ENCODE results near the gene MOB4. TPM values are rescaled to one million over a fixed set of nuclear protein-coding genes. Genes with fewer than 3 reads are reported as not detected.
"Not testable (repeated sequence)": the region's sequence is repeated elsewhere in the genome, so short reads cannot be mapped to it uniquely, and the experiment has no call there.

The MOB4 gene
- 10 to 100 TPM; 38.0 to 50.7 (median 45.0) TPM for polyA plus RNA-seq (ENCODE audit: insufficient read length in 10 of 10)
- long read RNA-seq, donor 1, transcript MOB4-202 (8 exons, 3,986 nt) = major isoform, 14 of 16 reads
- long read RNA-seq, donor 1, partial matches to known transcripts = 0 of 16 reads
- long read RNA-seq, donor 1, other reads (novel, unspliced or antisense) = 0 of 16 reads
- long read RNA-seq, donor 2, transcript MOB4-202 (8 exons, 3,986 nt) = major isoform, 15 of 18 reads
- long read RNA-seq, donor 2, partial matches to known transcripts = 0 of 18 reads
- long read RNA-seq, donor 2, other reads (novel, unspliced or antisense) = 0 of 18 reads
- long read RNA-seq, donor 3 = 0 reads
- long read RNA-seq, donor 4, transcript MOB4-202 (8 exons, 3,986 nt) = major isoform, 12 of 13 reads
- long read RNA-seq, donor 4, partial matches to known transcripts = 0 of 13 reads
- long read RNA-seq, donor 4, other reads (novel, unspliced or antisense) = 0 of 13 reads
- long read RNA-seq, donor 5, transcript MOB4-202 (8 exons, 3,986 nt) = major isoform, 29 of 37 reads
- long read RNA-seq, donor 5, partial matches to known transcripts = 7 of 37 reads
- long read RNA-seq, donor 5, other reads (novel, unspliced or antisense) = 0 of 37 reads
- long read RNA-seq, donor 6, transcript MOB4-202 (8 exons, 3,986 nt) = major isoform, 29 of 43 reads
- long read RNA-seq, donor 6, partial matches to known transcripts = 10 of 43 reads
- long read RNA-seq, donor 6, other reads (novel, unspliced or antisense) = 0 of 43 reads
- long read RNA-seq, donor 7, transcript MOB4-202 (8 exons, 3,986 nt) = major isoform, 7 of 8 reads
- long read RNA-seq, donor 7, partial matches to known transcripts = 0 of 8 reads
- long read RNA-seq, donor 7, other reads (novel, unspliced or antisense) = 0 of 8 reads
- long read RNA-seq, donor 8, transcript MOB4-202 (8 exons, 3,986 nt) = major isoform, 11 of 12 reads
- long read RNA-seq, donor 8, partial matches to known transcripts = 0 of 12 reads
- long read RNA-seq, donor 8, other reads (novel, unspliced or antisense) = 0 of 12 reads
- long read RNA-seq, donor 9, partial matches to known transcripts = 0 of 6 reads
- long read RNA-seq, donor 9, other reads (novel, unspliced or antisense) = 0 of 6 reads

DNA sequence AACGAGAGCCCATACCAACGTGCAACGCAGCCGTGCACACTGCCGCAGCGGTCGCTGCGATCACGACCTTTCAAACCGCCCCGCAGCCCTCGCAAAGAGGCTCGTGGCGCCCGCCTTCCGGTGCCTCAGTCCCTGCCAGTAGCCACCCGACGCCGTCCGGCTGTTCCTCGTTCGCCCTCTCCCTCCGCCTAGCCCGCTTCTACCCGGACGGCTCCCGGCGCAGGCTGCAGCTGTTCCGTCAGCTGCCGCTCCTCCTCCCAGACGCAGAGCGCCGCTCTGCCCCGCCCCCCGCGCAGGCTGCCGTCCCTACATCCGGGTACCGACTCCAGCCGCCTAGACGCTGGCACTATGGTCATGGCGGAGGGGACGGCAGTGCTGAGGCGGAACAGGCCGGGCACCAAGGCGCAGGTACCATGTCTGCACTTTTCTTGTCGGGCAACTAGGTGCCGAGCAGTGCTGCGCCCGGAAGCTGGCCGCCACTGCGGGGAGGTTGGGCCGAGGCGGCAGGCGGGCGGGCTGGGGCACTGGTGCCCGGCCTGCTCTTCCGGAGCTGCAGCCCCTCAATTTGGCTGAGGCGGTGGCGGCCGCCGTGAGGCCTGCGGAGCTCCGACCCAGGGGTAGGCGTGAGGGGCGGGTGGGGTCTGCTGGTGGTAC, at the start of gene MOB4:
MOB4 (plus strand) TSS at position 328 of the 654 bp plus-strand sequence; CDS start at position 349, 21 bp downstream.
- DNase-seq = peak; percentile 96 to 99 (median 96)

DNA sequence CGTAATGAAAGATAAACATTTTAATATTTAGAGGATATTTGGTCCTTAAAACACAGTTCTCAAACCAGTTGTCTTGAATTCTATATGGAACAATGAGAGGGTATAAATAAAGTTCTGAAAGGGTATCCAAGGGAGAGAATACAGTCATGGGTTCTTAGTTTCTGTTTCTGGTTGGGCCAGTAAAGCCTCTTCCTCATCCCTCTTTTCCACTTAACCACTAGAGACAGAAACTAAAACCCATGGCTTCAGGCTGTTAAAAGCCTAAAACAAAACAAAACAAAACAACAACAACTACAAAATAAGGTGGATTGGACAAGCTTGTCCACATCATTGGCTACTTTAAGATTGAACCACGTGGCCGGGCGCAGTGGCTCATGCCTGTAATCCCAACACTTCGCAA, 43.7 kb upstream of the MOB4 start:
- no peak for DNase-seq

DNA sequence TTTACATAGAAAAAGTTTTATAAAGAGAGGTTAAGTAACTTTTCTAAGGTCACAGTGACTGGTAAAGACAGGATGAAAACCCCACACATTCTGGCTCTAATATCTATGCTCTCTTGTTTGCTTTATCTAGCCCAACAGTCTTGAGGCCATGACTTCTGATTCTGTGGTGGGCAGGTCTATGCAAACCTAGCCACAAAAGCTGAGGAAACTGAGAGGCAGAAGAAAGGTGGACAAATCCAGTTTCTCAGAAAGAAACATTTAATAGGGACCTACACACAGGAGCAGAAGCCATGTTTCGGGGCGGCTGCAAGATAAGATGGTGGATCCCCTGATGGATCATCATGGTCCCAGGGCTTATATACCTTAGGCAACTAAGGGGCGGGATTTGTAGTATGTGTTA, 38.1 kb upstream of the MOB4 start:
- DNase-seq = no peak

DNA sequence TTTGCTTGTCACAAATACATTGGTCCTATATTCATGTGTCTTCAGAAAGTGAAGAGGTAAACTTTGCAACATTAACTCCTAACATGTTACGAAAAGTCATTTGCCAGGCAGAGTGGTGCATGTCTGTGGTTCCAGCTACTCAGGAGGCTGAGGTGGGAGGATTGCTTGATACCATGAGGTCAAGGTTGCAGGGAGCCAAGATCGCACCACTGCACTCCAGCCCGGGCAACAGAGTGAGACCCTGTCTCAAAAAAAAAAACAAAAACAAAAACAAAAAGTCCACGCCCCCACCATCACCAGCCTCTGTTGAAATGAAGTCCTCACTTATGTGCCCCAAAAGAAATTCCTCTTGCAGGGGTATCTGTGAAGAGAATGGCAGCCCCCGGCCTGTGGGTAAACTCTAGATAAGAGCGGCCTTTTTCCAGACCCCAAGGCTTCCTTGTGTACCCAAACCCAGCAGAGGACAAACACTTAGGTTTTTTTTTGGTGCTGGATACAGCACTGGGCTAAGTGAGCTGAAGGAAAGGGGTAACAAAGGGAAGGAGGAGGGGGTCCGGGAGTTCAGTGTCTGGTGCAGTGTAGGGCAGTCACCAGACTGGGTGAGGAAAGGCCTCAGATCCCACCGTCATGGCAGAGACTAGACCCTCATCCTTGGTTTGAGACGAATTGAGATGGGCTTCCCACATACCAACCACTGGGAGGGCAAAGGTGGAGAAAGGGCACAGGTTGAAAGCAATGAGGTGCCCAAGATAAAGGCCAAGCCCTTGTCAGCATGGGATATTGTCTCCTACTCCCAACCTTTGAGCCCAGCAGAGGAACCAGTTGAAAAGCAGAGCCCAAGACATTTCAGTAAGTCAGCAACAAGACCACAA, 35.5 kb upstream of the MOB4 start:
- no peak for DNase-seq

DNA sequence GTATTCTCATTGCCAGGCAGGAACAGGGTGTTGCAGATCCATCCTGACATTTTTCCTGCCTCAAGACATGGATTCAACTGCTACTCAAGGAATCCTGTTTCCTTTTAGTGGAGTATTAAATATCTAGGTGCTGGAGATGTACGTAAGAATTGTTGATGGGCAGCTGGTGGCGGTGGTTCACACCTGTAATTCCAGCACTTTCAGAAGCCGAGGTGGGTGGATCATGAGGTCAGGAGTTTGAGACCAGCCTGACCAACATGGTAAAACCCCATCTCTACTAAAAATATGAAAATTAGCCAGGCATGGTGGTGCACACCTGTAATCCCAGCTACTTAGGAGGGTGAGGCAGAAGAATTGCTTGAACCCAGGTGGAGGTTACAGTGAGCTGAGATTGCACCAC, 31.6 kb upstream of the MOB4 start:
- DNase-seq = not testable (repeated sequence)

DNA sequence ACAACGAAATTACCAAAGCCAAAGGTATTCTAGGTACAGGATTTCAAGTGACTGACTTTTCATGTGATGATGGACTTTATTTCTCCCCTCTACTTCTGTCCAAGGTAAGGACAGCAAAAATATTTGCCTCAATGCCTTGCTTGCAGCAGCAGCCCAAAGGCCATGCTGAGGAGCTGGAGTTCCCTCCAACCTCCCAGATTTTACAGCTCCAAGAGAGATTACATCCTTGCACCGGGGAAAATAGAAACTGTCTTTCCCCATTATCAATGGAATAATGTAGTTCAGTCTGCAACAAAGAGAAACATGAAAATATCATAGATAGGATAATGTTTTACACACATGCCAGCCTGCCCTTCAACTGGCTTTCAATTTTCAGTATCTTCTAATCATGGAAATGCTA, 29.7 kb upstream of the MOB4 start:
- DNase-seq = no peak

DNA sequence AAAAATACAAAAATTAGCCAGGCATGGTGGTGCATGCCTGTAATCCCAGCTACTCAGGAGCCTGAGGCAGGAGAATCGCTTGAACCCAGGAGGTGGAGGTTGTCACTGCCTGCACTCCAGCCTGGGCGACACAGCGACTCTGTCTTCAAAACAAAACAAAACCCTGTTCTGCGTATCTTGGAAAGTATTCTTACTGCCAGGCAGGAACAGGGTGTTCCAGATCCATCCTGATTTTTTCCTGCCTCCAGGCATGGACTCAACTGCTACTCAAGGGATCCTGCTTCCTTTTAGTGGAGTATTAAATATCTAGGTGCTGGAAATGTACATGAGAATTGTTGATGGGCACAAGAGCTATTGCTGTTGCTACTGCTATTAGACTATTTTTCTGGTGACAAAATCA, 28.5 kb upstream of the MOB4 start:
- DNase-seq = no peak

DNA sequence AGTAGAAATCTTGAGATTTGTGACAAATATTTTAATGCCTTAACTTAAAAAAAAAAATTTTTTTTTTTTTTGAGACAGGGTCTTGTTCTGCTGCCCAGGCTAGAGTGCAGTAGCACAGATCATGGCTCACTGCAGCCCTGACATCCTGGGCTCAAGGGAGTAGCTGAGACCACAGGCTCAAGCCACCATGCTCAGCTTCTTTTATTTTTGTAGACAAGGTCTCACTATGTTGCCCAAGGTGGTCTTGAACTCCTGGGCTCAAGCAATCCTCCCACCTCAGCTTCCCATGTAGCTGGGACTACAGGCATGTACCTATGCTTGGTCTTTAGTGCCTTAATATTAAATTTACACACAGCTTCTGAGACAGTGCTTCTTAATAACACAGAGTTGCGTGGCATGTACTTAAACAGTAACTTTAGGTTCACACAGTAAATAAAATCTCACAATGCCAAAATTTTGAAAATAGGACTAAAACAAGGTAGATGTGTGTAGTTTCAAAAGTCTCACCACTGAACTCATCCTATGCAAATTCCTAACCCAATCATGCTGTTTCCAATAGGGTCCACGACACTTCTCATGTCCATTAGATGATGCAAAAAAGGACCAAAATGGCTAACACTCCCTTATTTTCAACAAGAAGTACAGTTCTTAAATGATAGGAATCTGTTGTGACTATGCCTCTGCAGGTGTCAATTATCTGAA, 20.3 kb upstream of the MOB4 start:
- no peak for DNase-seq

DNA sequence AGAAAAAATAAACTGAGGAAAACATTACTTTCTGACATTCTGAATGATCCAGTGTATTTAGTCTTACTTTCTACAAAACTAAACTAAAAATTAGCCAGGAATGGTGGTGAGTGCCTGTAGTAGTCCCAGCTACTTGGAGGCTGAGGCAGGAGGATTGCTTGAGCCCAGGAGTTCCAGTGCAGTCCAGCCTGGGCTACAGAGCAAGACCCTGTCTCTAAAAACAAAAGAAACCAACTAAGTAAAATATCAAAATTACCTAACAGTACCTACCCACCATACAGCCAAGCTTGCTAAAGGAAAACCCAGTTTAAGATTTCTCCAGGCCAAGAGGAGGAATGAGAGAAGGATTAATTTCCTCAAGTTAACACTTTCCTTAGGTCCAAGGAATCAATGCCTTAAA, 19.2 kb upstream of the MOB4 start:
- no peak for DNase-seq

DNA sequence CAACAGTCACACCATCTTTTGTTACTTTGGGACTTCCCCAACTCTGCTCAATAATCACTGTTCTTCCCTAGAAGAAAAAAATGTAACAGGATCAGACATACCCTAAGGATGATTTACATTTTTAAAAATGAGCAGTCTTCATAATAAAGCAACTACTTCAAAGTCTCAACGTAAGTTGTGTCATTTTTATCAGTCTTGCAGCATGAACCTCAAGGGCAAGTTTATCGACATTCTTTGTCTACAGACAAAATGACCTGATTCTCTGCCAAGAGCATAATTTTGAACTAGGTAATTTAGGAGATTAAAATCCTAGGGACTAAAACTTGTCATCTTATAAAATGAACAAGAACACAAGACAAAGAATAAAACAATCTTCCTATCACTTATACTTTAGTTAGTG, 18.5 kb upstream of the MOB4 start:
- DNase-seq = no peak

DNA sequence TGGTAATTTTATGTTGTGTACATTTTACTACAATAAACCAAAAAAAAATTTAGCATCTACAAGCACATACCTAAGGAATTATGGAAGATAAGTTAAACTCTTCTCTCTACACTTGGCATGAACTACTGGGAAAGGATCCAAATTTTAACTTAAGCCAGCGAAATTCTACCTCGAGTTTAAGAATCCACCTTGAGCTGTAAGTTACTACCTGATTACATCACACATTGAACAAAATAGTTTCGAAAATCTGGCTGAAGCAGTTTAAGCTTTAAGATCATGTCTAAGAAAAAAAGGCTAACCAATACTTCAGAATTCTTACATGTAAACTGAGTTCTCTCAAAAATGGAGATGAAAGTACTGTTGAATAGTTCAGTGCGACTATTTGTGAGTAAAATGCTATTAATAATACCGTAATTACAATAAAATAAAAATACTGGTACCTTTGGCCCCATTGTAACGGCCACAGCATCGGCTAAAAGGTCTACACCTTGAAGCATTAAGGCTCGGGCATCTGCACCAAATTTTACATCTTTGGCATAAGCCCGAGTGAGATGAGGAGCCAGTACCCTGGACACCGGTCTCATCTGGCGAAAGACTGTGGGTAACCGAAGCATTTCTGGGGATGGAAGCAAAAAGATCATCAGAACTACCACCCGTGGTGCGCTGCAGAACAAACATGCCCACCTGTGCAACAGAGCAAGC, 17.5 kb upstream of the MOB4 start:
- DNase-seq = peak in 2 of 3 donors; percentile 4 to 11

DNA sequence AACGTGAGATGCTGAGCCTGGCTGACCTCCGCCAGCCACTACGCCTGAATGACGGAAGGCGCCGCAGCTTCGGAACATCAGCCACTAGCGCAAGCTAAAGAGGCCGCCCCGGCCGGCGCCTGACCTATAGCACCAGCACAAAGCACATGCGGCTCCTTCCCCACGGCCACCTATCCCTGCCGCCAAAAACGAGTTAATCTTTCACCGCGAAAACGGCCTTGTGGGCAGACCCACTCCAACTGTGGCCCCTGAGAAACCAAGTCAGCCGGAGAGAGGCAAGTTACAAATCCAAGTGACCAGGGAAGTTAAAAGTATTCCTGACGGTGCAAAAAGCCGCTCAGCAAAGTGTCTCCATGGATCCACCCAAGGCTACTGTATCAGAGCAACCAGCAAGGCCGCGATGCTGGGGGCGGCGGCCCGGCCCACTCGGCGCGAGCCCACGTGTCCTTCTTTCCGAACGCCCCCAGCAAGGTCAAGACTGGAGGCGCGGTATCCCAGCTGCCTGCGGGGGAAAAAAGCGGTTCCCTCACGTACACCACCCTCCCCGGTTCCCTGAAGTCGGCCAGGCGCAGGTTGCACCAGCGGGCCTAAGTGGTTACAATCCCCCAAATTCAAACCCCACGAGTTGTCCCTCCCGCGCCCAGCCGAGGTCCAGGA, 16.8 kb upstream of the MOB4 start:
- DNase-seq = peak; percentile 37 to 85 (median 65)

DNA sequence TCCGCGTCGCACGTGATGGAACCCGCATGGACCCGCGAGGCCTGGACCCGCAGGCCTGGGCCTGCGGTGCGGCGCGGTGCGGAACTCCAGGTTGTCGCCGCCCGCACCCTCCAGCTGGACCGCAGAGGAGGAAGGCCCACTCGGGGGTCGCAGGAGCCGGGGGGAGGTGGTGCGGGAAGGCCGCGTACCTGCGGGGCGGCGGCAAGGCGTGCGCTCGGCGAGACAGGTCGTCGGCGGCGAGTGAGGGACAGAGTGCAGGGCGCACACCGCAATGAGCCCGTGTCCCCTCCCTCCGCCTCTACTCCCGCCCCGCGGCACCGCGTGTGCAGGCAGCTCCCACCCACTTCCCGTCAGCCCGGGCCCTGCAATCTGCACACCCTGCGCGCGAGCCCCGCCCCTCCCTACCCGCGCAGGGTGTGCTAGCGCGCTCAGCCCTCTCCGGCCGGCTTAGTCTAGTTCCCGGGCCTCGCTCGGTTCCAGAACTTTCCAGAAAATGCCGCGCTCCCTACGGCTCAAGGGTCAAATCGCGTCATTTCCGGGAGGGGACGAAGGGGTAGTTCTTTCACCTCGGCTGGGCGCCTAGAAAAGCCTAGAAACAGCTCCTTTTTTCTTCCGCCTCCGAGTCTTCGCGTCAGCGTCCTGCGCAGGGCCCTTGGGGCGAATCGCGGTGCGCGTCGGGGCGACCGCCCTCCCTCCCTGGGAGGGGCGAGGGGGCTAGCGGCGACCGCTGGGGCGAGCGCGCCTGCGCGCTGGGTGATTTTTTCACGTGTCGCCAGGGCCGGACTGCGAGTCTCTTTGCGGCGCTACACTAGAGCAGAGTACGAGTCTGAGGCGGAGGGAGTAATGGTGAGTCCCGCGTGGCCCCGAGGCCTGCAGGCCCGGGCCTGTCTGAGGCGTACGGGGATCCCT, 16.0 kb upstream of the MOB4 start, which contains the start of the genes HSPD1 and HSPE1:
HSPD1 (minus strand) TSS at position 247 of the 909 bp plus-strand sequence. CDS start 992 bp downstream, outside the sequence.
HSPE1 (plus strand) TSS at position 786 of the 909 bp plus-strand sequence; CDS start at position 844, 58 bp downstream.
- DNase-seq = peak; percentile 100

DNA sequence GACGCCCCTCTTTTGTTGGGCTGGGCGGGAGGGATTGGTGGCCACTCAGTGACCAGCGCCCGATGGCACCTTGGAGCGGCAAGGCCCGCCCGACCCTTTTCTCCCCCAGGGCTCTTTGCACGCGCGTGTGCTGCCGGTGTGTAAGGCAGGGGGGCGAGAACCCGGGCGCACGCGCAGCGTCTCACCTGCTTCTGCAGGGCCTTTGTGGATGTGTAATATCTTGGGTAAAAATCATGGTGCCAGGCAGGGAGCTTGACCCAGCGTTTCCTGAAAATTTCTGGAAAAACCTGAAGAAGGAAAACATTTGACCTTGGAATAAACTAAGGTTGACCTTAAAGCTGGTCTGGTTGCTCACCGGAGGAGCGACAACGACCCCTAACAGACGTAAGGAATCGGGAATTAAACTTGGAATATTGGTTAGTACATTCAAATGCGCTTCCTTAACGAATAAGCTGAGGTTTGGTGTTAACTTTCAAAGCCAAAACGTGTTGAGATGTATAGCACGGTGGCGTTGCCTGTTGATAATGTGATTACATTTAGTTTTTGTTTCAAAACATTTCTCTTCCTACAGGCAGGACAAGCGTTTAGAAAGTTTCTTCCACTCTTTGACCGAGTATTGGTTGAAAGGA, 15.2 kb upstream of the MOB4 start:
- peak; percentile 18 to 67 (median 32) for DNase-seq

DNA sequence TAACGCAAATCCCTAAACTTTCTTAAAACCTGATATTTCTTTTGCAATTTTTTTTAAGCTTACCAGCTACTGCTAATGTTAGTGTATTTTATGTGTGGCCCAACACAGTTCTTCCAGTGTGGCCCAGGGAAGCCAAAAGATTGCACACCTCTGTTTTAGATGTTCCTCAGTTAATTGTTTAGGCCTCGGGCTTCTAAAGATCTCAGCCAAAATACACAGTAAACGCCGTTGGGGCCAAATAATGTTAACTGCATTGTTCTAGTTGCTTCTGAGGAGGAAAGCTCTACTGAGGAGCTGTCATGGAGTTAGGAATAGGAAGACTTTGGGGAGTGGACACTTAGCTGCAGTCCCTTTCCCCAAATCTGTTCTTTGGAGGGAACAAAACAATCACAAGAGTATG, 13.7 kb upstream of the MOB4 start:
- no peak for DNase-seq

DNA sequence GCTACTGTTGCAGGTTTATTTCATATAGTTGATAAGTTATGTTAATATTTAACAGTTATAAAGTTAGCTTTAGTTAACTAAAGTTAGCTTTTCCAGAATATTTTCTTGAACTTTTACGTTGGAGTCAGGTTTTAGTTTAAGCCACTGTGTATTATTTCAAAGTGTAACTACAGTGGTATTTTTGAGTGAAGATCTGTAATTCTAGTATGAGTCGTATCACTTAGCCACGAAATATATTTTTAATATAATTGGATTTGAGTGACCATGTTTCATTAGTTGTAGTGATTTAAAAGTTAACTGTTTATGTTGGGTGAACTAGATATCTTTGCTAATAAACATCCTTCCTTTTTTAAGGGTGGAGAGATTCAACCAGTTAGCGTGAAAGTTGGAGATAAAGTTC, 13.2 kb upstream of the MOB4 start:
- no peak for DNase-seq

DNA sequence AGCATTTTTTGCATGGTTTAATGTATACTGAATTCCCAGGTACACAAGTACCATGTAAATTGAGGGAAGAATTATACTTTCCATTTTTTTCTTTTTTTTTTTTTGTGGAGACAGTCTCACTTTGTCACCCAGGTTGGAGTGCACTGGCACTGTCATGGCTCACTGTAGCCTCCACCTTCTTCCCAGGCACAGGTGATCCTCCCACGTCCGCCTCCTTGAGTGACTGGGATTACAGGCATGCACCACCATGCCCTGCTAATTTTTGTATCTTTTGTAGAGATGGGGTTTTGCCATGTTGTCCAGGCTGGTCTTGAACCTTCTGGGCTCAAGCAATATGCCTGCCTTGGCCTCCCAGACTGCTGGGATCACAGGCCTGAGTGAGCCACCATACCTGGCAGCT, 11.9 kb upstream of the MOB4 start:
- no peak for DNase-seq
